Activated CD8-positive, alpha-beta memory T cell treated with anti-CD3 and anti-CD28 coated beads for 48 hours (primary cell): Measurements from ENCODE around the gene CCL13.

ENCODE experiments used
- DNase-seq, 3 experiments: peaks; one replicate each; pipeline ENCODE4 v3.0.0-alpha.2; 2020; ENCODE audit warnings: low read depth in 2 of 3, low spot score in 2 of 3

The CCL13 gene

DNA sequence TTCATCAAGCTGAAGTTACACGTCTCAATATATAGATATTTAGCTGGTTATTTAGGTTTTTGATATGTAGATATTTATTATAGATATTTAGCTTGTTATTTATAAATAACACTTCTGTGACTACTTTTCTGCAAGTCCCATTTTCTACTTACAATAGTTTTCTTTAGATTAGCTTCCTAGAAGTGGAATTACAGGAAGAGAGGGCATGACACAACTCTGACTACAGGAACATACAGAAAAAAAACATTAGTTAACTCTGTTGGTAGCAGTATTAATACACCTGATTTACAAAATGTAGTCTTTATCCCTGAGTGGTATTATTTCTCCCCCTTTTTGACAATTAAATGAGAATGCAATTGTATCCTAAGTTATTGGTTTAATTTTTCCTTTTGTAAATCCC lies 28.0 kb downstream of the CCL13 start:
- no peak for DNase-seq

- DNase-seq, result no peak
These were observed 28.7 kb downstream of the CCL13 start for GRCh38 chr17:34384822-34385605.

- no peak for DNase-seq
These were observed 30.0 kb downstream of the CCL13 start for GRCh38 chr17:34386343-34386696.

DNA sequence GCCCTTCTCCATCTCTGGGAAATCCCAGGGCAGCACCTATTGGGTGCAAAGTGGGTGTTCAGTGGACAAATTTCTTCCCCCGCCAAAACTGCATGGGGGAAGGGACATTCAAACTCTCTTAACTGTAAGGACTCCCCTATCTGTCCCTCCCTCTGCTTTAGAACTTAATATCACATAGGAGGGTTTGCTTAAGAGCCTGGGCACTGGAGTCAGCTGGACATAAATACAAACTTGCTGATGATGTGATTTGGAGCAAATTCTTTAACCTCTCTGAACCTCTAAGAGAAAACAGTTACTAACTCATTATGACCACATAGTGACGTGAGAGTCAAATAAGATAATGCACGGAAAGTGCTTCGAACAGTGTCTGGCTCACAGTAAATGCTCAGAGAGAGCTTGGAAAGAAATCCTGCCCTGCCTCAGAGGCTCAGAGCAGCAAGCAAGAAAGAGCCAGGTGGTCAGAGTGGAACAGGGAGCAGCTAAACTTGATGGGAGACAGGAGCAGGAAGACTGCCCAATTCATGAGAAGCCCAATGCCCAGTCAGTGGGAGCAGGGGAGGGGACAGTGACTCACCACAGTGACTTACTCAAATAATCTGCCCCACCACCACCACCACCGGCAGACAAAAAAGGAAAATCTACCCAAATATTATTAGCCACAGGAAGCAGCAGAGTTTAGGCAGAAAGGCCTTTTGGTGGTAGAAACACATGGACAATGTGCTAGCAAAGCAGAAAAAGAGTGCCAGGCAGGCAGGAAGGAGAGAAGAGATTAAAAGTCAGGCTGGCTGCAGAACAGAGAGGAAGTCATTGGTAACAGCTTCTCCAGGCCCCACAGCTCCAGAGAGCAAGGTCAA lies 30.6 kb downstream of the CCL13 start:
- no peak for DNase-seq

DNA sequence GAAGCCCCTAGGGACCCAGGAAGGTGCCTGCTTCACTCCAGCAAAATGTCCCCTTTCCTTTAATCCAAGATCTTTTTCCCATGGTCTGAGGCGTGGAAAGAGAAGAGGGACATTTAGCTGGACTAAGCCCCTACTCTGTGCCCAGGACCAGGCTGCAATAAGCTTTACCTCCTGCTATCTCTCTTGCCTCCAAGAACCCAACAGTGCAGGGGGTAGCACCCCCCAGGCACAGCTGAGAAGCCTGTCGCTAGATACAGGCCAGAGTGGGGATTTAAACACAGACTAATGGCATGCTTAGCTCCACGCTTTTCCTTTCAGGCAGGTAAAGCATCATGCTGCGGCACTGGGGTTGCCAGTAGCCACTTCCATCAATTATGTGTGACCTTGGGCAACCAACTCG lies 31.3 kb downstream of the CCL13 start:
- DNase-seq, result no peak

GRCh38 chr17:34389126-34389750 lies 33.0 kb downstream of the CCL13 start:
- DNase-seq, result no peak

GRCh38 chr17:34390649-34391048 lies 34.4 kb downstream of the CCL13 start:
- no peak for DNase-seq

- no peak for DNase-seq
These were observed 35.0 kb downstream of the CCL13 start for GRCh38 chr17:34391241-34391640.

DNA sequence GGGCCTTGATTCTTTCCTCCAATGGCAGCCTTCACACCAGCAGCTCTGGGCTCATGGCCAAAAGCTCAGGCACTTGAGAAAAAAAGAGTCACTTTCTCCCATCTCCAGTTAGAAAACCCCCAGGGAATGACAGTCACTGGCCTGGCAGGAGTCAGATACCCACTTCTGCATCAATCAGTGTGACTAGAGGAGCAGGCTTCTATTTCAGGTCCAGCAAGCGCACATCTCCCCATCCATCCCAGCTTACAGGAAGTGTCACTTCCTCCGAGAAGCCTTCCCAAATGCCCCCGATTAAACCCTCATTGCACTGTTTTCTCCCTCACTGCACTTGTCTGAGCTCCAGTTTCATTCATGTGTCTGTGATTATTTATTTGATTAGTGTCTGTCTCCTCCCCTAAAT lies 37.1 kb downstream of the CCL13 start:
- DNase-seq, result no peak

GRCh38 chr17:34397265-34397664 lies 41.0 kb downstream of the CCL13 start:
- no peak for DNase-seq

DNA sequence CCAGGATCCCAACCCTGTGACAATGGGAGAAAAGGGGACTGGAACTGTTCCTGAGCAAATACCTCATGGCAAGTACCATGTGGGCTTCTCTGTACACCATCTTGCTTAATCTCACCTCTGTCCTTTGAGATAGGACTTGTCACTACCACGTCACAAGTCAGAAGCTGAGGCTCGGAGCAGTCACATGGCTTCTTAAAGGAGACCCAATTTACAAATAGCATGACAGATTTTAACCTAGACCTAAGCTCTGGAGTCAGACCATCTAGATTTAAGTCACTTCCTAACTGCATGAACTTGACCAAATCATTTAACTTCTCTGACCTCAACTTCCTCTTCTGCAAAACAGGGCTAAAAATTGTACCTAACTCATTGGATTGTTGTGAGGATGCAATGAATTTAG lies 42.7 kb downstream of the CCL13 start:
- no peak for DNase-seq

- no peak for DNase-seq
These were observed 43.4 kb downstream of the CCL13 start for GRCh38 chr17:34399725-34400124.

DNA sequence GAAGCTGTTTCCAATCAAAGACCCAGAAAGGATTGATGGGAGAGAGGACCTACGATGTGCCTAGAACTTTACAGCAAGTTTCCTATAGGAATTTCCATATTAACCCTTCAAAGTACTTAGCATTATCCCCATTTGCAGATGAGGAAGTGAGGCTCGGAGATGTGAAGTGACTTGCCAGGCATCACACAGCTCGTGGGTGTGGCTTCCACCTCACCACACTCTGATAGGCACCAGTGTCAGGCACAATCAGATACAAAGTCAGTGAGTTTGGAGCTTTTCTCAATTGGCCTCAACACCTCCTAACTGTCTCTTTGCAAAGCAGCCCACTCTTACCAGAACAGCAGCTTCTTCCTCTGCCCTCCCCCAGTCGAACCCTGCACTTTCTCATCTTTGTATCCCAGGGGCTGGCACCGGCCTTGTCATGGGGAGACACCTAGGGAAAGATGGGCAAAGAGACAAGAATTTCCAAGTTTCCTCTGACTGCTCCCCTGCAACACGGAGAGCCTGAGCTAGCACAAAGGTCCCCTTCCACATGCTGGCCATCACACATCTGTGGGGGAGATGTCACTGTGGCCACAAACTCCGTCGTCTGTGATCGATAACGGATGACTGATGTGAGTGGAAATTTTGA lies 44.1 kb downstream of the CCL13 start:
- no peak for DNase-seq

- no peak for DNase-seq
These were observed 44.9 kb downstream of the CCL13 start for GRCh38 chr17:34401165-34401564.

- no peak for DNase-seq
These were observed 46.7 kb downstream of the CCL13 start for GRCh38 chr17:34403006-34403405.

- no peak for DNase-seq
These were observed 49.9 kb downstream of the CCL13 start for GRCh38 chr17:34406226-34406625.
